ENCODE data around the gene GFI1.

GRCh38 chr1:92504291-92505014 is 17.7 kb upstream of the GFI1 start:
- TF ChIP-seq CTCF (IDR thresholded peaks at IDR 0.05; ENCODE audit: insufficient read depth, low read depth, low read length), result no peak
- TF ChIP-seq EZH2 (IDR thresholded peaks at IDR 0.05; ENCODE audit: insufficient read depth, low read length), result no peak

Data from astrocyte (in vitro differentiated cells and primary cell).